Endothelial cell of umbilical vein (primary cell): ENCODE measurements around the gene ADD1. TPM values are rescaled to one million over a fixed set of nuclear protein-coding genes. Genes with fewer than 3 reads are reported as not detected.

ENCODE experiments used
- BruUV-seq: library from RNA; stranded (reverse); fragments of 400-500 nt; replicated peaks from 2 replicates; lab custom pipeline; 2021; lab: Mats Ljungman, UMichigan
- CTCF ChIA-PET: fragments of 300-600, 350-600 bp; sonication (Branson Sonifier 250); formaldehyde crosslinking; loops from one replicate; lab custom pipeline; 2021; ENCODE audit warnings: antibody characterized with exemption, inconsistent platforms; lab: Charles Lee
- POLR2A ChIA-PET: fragments of 300-600, 350-600 bp; sonication (Branson Sonifier 250); formaldehyde crosslinking; loops from one replicate; lab custom pipeline; 2021; ENCODE audit warnings: antibody characterized with exemption, inconsistent platforms; lab: Charles Lee
- DNase-seq: peaks from one replicate; pipeline ENCODE4 v3.0.0-alpha.2; 2011; ENCODE audit warnings: low read depth, low spot score
- FAIRE-seq: peaks from 2 replicates; lab custom pipeline; 2011; peaks lifted over from hg19 to GRCh38; lab: Jason Lieb, UNC
- H2AFZ ChIP-seq: 2 replicates; pipeline ENCODE4 v1.6.0; 2012; ENCODE audit warnings: low read depth, low read length, control low read depth, inconsistent platforms
- H3K27ac ChIP-seq: 2 replicates; pipeline ENCODE4 v1.5.1; 2011; ENCODE audit warnings: low read depth, mild to moderate bottlenecking, control low read depth, low read length, moderate library complexity; ENCODE audit not compliant: insufficient read depth
- H3K27me3 ChIP-seq, 2 experiments: 2 replicates each; pipeline versions ENCODE4 v1.6.0 to v1.6.1; 2011; ENCODE audit warnings: low read length in 2 of 2, mixed read lengths in 1 of 2; ENCODE audit not compliant: control insufficient read depth in 2 of 2, insufficient read depth in 2 of 2
- H3K36me3 ChIP-seq, 2 experiments: 2 replicates in 1 of 2; 3 replicates in 1 of 2; pipeline ENCODE4 v1.5.1; 2011; ENCODE audit warnings: low read length in 2 of 2, mild to moderate bottlenecking in 1 of 2, moderate library complexity in 1 of 2; ENCODE audit not compliant: control insufficient read depth in 2 of 2, insufficient read depth in 2 of 2; ENCODE audit errors: extremely low read depth in 1 of 2
- H3K4me1 ChIP-seq: 3 replicates; pipeline ENCODE4 v1.5.1; 2011; ENCODE audit warnings: mild to moderate bottlenecking, low read length; ENCODE audit not compliant: control insufficient read depth, insufficient read depth; ENCODE audit errors: extremely low read depth
- H3K4me2 ChIP-seq: 2 replicates; pipeline ENCODE4 v1.6.1; 2011; ENCODE audit warnings: low read length, control low read depth, mixed read lengths; ENCODE audit not compliant: insufficient read depth
- H3K4me3 ChIP-seq, 3 experiments: fragments of 200-600 bp in 1 of 3; sonication (generic), shearing (Covaris generic) in 1 of 3; replicated peaks in 1 of 3; 2 replicates each; pipeline ENCODE4 v1.5.1; 2011 to 2016; ENCODE audit warnings: control low read depth in 3 of 3, low read length in 3 of 3, mild to moderate bottlenecking in 2 of 3, inconsistent platforms in 1 of 3, low read depth in 1 of 3, moderate library complexity in 1 of 3; ENCODE audit not compliant: insufficient read depth in 1 of 3
- H3K79me2 ChIP-seq: 2 replicates; pipeline ENCODE4 v1.6.0; 2012; ENCODE audit warnings: low read length, inconsistent platforms; ENCODE audit not compliant: control insufficient read depth, insufficient read depth
- H3K9ac ChIP-seq: replicated peaks from 2 replicates; pipeline ENCODE3; 2011; ENCODE audit warnings: low read length, control low read depth; ENCODE audit not compliant: insufficient read depth; ENCODE audit errors: extremely low read depth
- H3K9me1 ChIP-seq: replicated peaks from 3 replicates; pipeline ENCODE4 v1.6.0; 2011; ENCODE audit warnings: mild to moderate bottlenecking, low read length; ENCODE audit not compliant: control insufficient read depth, insufficient read depth; ENCODE audit errors: extremely low read depth
- H3K9me3 ChIP-seq: replicated peaks from 2 replicates; pipeline ENCODE4 v1.5.1; 2012; ENCODE audit warnings: low read length, inconsistent platforms; ENCODE audit not compliant: control insufficient read depth, insufficient read depth
- H4K20me1 ChIP-seq: replicated peaks from 2 replicates; pipeline ENCODE3; 2011; ENCODE audit warnings: mild to moderate bottlenecking, low read length; ENCODE audit not compliant: control insufficient read depth, insufficient read depth; ENCODE audit errors: extremely low read depth
- CTCF ChIP-seq, 2 donors: IDR thresholded peaks; 1 replicate in 1 of 2; 2 replicates in 1 of 2; pipeline ENCODE4 v1.5.1; 2011; ENCODE audit warnings: low read length in 2 of 2, mild to moderate bottlenecking in 2 of 2, moderate library complexity in 2 of 2, control low read depth in 1 of 2, inconsistent platforms in 1 of 2, low read depth in 1 of 2; ENCODE audit not compliant: insufficient read depth in 1 of 2; ENCODE audit errors: extremely low read depth in 1 of 2
- GATA2 ChIP-seq: IDR thresholded peaks from 2 replicates; pipeline ENCODE4 v1.7.0; 2011; ENCODE audit warnings: low read depth, mild to moderate bottlenecking, moderate library complexity, mixed read lengths, low read length; ENCODE audit not compliant: insufficient read length, insufficient read depth
- MAX ChIP-seq: IDR thresholded peaks from 2 replicates; pipeline ENCODE4 v1.6.1; 2011; ENCODE audit not compliant: insufficient read depth, insufficient read length
- POLR2AphosphoS5 ChIP-seq: IDR thresholded peaks from 2 replicates; pipeline ENCODE4 v1.6.1; 2012; ENCODE audit warnings: low read depth, mild to moderate bottlenecking, control low read depth, low read length, moderate library complexity; ENCODE audit not compliant: insufficient read depth
- dilution Hi-C: fragments of 300-500 bp; cut with MboI; formaldehyde crosslinking; loops from one replicate; pipeline ENCODE4 v1.15.0; 2019; ENCODE audit warnings: low sequenced_read_pairs; ENCODE audit not compliant: extremely low pct_ligation_motif_present
- intact Hi-C: fragments of 100-400 bp; cut with micrococcal nuclease; formaldehyde crosslinking; loops from one replicate; pipeline ENCODE4 v1.10.0; 2022
- polyA plus RNA-seq, 4 experiments: library from polyadenylated mRNA; depleted of rRNA in 3 of 4; stranded (reverse) in 3 of 4; unstranded in 1 of 4; fragments of >200 nt; gene quantifications; 2 replicates each; pipeline versions ENCODE4 v1.2.1 to v1.2.3, GENCODE V29; 2011 to 2012; ENCODE audit warnings: missing spikeins in 1 of 4
- total RNA-seq: library from RNA; stranded (reverse); gene quantifications from 2 replicates; pipeline ENCODE4 v1.2.3, GENCODE V29; 2021

ADD1 gene
- total and polyA plus RNA-seq, 2 donors (not counting 3 experiments of a cell fraction or from before 2014, with no cell fraction given), result 219 to 305 TPM

GRCh38 chr4:2930758-2931511, 87.3 kb downstream of the ADD1 start:
- FAIRE-seq (no peak), DNase-seq (no peak)
- peaks cover 27% of the 10 kb centered on the region for H3K4me1 ChIP-seq
- no peaks in the 10 kb centered on the region for H4K20me1 ChIP-seq
- H3K79me2 ChIP-seq, result peaks cover 18% of the 10 kb centered on the region
- peaks cover 7 to 37% of the 10 kb centered on the region in 2 experiments for H3K36me3 ChIP-seq
- no peak overlapping the region for H3K27ac ChIP-seq
- no peaks in the 10 kb centered on the region for H3K27me3 ChIP-seq
- ChIA-PET CTCF (interaction anchor here (0.9 kb wide), 1 partner anchor 62 kb away, joined by 3 read pairs; no protein-coding TSS in a partner anchor), POLR2A (no interaction called here)
- intact Hi-C loops (loop anchor here (5.0 kb wide), 1 partner anchor 89 kb away; the partner anchor contains the start of gene ADD1), dilution Hi-C loops (no loop called here)
- H3K4me2 ChIP-seq, result no peak overlapping the region
- H3K9me3 ChIP-seq, result no peaks in the 10 kb centered on the region
- H2AFZ ChIP-seq, result no peak overlapping the region
- BruUV-seq, result TSS peak; percentile 32
- TF ChIP-seq GATA2, result no peak
- TF ChIP-seq MAX, result no peak
- no peak for TF ChIP-seq POLR2AphosphoS5
- TF ChIP-seq CTCF (IDR thresholded peaks at IDR 0.05; ENCODE audit: extremely low read depth in 1 of 2, insufficient read depth in 1 of 2, low read depth in 1 of 2, low read length in 2 of 2), result peak in 1 of 2 donors; percentile 26
- no peak overlapping the region for H3K9ac ChIP-seq
- H3K9me1 ChIP-seq, result no peaks in the 10 kb centered on the region
- no peak overlapping the region for H3K4me3 ChIP-seq
